NCI-H1436 treated with DMSO at 0.1 percent for 48 hours (cell line): ENCODE data around the gene NYNRIN.
"Not testable (repeated sequence)": the region's sequence is repeated elsewhere in the genome, so short reads cannot be mapped to it uniquely, and the experiment has no call there.

Experiments
- DNase-seq: peaks from one replicate; lab custom pipeline; 2025; lab: John Stamatoyannopoulos, UW

Gene NYNRIN

DNA sequence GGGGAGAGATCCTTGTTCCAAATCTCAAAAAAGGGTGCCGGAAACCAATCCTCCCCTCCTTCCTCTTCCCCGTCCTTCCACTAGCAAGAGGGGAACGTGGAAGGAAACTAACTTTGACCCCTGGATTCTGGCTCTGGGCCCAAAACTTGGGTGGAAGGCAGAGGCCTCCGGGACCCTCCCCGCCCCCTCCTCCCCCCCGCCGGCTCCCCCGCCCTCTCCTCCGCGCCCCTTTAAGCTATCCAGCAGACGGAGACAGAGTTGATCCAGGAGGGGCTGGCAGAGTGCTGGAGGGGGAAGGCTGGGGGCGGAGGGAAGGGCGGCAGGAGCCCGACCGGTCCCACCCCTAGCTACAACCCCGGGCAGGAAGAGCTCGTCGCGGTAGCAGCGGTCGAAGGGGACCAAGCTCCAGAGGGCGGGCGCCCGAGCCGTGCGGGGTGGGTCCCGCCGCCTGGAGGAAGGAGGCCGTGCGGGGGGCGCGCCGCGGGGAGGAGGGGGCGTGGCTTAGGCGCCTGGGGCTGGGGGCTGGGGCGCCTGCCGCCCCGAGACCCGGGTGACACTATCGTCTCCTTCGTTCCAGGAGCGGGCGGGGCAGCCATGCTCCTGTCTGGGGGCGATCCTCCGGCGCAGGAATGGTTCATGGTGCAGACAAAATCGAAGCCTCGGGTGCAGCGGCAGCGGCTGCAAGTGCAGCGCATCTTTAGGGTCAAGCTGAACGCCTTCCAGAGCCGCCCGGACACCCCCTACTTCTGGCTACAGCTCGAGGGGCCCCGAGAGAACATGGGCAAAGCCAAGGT is at the start of gene NYNRIN:
Gene NYNRIN (plus strand): TSS at position 351 of the 794 bp plus-strand sequence. CDS start 244 bp downstream, at position 595.
- no peak for DNase-seq

DNA sequence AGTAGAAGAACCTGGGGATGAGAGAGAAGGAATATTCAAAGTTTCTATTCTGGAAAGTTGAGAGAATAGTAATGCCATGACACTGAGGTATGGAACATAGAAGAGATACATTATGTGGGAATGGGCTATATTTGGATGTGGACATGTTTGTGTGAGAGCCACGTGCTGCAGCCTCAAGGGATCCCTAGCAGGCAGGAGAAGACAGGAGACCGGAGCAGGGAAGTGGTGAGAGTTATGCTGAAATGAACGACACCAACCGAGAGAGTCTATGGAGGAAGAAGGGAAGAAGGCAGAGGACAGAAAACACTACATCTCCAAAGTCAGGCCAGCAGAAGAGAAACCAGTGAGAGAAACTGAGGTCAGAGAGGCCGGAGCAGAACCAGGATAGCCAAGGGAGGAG is 49.1 kb upstream of the NYNRIN start:
- no peak for DNase-seq

DNA sequence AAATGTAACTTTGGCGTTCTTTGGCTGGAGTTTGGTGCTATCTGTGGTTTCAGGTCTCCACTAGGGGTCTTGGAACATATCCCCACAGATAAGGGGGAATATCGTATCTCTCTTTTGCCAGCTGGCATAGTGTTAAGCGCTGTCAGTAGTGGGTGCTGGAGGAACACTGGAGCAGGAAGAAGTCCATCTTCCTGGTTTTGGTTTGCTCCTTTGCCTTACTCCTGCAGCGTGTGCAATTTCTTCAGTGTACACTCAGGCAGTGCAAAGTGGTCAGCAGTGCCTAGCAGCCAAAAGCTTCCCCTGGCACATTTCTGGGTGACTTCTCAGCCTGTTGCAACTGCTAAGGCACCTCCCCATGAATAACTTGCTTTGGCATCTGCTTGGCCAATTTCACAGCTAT is 47.3 kb upstream of the NYNRIN start:
- no peak for DNase-seq

DNA sequence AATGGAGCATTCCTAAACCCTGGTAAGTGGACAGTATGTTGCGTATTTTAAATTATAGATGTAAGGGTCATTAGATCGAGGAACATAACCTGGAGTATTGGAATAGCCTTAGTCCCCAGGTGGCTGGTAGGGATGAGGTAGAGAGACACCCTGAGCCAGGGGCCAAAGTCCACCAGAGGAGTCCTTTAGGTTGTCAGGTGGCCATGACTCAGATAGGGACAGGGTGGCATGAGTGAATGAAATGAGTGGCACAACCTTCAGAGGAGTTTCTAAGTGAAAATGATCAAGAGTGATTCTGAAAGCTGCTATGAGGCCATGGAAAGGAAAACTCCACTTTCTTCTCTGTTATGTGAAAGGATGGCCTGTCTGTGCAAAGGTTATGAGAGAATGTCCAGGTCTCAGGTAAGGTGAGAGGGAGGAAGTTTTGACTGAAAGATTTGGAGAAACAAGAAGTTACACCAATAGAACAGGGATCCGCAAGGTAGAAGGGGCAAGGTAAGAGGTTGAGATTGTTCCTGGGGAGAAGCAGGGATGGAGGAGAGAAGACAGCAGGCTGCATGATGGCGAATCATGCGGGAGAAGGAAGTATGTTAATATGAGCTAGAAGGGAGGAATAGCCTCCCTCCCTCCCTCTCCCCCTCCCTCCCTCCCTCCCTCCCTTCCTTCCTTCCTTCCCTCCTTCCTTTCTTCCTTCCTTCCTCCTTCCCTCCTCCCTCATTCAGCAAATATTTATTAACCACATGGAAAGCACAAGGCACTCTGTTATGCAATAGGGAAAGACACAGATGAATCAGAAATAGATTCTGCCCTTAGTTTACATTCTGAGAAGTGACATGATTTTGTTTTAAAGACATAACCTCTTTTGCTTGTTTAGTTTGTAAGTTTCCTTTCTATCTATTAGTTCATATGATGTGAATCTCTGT is 45.0 kb upstream of the NYNRIN start:
- no peak for DNase-seq

DNA sequence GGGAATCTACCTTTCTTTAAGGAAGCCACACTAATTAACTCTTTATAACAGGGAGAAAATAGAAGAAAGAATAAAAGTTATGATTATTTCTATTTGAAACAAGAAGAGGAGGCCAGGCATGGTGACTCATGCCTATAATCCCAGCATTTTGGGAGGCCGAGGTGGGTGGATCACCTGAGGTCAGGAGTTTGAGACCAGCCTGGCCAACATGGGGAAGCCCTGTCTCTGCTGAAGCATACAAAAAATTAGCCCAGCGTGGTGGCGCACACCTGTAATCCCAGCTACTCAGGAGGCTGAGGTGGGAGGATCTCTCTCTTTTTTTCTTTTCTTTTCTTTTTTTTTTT is 44.3 kb upstream of the NYNRIN start:
- DNase-seq: not testable (repeated sequence)

DNA sequence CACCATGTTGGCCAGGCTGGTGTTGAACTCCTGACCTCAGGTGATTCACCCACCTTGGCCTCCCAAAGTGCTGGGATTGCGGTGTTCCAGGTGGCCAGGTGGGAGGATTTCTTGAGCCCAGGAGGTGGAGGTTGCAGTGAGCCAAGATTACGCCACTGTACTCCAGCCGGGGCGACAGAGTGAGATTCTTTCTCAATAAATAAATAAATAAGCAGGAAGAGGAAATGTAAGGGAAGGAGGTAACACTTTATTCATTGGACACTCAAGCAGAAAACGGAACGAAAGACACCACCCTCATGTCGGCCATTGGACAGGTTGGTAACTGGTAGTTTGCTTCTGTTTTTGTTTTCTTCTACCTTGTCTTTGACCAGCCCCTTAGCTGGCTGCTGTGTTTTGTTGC is 43.8 kb upstream of the NYNRIN start:
- DNase-seq: no peak

DNA sequence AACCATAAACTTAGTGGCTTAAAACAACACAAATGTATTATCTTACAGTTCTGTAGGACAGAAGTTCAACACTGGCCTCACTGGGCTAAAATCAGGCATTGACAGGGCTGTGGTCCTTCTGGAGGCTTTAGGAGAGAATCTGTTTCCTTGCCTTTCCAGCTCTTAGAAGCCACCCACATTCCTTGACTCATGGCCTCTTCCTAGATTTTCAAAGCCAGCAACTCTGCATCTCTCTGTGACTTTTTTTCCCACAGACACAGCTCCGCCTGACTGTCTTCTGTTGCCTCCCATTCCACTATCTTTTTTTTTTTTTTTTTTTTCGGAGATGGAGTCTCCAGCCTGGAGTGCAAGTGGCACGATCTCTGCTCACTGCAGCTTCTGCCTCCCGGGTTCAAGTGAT is 42.6 kb upstream of the NYNRIN start:
- DNase-seq: no peak

DNA sequence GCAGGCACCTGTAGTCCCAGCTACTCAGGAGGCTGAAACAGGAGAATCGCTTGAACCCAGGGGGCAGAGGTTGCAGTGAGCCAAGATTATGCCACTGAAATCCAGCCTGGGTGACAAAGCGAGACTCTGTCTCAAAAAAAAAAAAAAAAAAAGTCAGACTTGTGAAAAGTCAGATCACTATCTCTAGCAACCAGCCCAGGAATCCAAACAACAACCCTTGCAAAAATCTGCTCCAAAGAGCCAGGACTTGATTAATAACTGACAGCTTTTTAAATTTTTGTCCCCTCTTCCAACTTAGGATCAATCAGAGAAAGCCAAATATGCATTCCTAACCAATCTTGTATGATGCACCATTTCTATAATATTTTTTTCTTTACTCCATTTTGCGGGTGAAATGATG is 38.5 kb upstream of the NYNRIN start:
- DNase-seq: no peak

DNA sequence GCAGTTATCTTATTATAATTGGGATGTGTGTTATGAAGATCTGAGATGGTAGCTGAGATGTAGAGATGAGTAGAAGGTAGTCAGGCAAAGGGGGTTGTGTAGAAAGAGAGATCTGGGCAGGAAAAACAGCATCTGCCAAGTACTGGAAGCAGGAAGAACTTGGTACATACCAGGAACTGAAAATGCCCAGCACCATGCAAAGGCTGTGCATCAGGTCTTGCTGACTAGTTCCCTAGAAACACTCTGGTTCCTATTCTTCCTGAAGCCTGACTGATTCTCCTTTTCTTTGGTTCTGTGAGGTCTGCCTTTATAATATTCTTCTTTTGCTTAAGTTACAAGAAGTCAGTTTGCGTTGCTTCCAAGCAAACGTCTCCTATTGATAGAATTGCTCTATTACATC is 37.5 kb upstream of the NYNRIN start:
- DNase-seq: no peak

DNA sequence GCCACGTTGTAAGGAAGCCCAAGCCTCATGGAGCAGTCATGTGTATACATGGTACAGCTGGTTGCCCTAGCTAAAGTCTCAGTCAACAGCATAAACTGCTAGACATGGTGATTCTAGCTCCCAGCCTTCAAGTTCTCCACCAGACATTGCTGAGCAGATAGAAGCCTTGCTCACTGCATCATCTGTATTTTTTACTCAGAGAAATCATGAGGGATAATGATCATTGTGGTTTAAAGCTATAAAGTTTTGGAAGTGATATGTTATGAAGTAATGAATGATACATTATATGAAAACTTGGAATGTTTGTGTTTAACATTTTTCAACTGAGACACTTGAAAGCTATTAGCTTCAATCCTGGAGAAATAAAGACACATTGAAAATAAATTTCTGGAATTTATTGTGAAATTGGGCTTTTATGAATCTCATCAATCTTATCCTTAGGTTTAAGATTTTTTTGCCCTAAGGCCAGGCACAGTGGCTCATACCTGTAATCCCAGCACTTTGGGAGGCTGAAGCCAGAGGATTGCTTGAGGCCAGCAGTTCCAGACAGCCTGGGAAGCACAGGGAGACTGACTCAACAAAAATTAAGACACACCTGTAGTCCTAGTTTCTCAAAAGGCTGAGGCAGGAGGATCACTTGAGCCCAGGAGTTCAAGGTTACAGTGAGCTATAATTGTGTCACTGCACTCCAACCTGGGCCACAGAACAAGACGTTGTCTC is 36.4 kb upstream of the NYNRIN start:
- DNase-seq: no peak

DNA sequence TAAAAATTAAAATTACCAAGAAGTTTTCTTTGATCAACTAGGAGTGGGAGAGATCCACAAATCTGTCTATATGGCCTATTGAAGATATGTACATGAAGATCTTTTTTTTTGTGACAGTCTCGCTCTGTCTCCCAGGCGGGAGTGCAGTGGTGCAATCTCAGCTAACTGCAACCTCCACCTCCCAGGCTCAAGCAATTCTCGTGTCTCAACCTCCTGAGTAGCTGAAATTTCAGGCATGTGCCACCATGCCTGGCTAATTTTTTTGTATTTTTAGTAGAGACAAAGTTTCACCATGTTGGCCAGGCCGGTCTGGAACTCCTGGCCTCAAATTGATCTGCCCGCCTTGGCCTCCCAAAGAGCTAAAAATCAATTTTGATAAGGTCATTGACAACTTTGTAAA is 35.4 kb upstream of the NYNRIN start:
- no peak for DNase-seq

DNA sequence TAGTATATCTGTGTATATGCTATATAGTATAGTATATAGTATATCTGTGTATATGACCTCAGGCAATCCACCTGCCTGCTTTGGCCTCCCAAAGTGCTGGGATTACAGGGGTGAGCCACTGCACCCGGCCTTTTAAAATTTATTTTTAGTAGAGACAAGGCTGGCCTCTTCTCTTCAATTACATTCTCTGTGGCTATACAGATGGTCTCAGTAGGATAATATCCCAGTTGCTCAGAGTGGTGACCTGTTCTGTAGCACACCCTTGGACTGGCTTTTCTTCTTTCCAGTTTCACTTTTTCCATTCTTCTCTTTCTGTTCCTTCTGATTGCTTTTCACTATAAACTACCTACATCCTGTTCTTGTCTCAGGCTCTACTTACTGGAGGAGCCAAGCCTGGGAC is 34.0 kb upstream of the NYNRIN start:
- no peak for DNase-seq

DNA sequence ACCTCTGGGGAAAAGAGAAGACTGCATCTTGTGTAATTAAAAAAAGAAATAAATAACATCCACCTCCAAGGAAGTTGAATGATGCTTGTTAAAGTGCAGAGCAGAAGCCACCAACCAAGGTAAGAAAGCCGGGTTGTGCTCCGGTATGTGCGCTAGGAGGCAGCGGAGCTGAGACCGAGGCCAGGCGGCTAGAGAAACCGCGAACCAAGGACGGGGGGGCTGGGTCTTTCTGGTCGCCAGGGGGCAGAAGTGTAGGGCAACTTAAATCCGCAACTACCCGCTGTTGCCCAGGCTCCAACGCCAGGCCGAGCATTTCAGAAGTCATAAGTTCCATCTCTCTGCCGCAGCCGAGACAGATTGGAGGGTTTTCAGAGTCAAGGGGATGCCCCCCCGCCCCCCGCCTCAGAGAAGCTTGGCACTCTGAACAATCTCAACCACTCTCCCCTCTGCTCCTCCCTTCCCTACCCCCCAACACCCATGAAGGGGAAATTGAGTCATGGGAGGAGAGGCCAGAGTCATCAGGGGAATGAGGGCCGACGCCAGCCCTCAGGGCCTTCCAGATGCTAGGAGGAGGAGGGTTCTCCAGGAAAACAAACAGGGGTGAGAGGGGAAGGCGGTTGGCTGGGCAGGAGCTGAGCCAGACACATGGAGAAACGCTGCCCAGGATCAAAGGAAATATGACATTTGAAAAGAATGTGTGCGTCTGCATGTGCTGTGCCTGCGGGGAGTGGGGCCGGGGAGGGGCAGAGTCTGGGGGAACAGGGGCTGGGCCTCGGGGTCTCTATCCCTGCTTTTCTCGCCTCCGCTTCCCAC is 33.0 kb upstream of the NYNRIN start:
- peak; percentile 59 for DNase-seq

DNA sequence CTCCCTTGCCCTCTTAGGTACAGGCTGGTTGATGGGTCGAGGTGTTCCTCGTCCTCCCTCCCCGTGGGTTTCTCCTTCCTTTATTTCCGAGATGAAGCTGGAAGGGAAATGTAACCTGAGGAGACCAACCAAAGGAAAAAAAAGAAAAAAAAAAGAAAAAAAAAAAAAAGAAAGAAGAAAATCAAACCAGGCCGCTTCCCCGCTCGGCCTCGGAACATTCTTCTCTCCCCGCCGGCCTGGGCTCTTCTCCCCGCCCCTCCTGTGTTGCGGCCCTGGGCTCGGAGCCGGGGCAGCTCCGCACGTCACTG is 32.4 kb upstream of the NYNRIN start:
- DNase-seq: no peak

DNA sequence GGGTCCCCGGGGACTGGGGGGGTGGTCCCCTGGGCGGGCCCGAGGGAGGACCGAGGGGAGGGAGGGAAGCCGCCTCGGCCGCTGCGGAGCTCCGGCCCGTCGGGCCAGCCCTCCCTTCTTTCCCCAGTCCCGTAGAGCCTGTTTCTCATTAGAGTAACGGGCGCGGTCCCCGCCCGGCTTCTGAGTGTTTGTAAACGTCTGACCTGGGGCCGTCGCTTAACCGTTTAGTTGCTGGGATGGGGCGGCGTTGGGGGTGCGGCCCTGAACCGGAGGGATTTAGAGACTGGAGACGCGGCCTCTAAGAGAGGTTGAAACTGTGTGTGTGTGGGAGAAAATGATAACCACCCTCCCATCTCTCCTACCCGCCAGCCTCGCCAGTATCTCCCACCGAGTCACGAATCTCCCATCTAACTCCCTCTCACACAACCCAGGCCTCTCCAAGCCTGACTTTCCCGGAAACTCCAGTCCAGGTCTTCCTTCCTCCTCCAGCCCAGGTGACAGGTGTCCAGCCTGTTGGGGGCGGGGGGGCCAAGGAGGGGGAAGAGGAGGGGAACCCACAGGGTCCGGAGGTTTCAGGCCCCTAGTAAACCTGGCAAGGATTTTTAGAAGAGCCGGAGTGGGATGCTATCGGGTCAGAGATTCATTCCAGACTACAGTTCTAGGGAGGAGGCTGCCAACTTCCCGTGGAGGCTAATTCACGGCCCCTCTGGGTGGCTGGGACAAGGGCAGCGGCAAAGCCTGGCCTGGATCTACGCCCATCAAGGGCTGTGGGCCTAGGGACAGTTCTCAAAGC is 31.9 kb upstream of the NYNRIN start:
- DNase-seq: peak; percentile 81

DNA sequence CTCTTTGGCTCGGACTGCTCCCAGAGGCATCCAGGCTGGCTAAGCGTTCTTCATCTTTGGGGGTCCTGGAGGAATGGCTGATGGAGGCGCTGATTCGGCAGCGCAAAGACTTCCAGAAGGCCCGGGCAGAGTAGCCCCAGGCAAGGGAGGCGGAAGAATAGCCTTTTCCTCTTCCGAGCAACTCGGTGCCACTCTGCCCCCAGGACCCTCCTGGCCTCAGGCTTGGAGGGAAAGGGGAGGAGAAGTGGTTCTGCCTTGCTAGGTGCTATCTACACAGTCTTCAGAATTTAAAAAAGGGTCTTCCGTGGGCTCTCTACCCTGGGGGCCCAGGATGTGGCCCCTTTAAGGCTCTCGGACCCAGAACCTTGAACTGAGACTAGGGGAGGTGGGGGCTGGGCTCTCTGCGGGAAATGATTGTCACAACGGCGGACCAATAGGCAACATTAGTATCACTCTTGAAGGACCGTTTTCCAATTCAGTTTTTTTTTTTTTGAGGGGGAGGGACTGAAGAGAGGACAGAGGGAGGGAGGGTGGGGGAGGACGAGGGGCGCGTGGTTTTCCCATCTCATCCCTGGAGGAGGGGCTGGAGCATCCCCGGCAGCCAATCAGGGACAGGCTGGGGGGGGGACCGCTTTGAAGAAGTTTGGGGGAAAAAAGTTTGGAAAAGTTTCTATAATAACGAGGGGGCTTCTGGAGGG is 31.1 kb upstream of the NYNRIN start, which contains the start of gene NFATC4:
Gene NFATC4 (plus strand): TSS at position 671 of the 698 bp plus-strand sequence. CDS start 157 bp downstream, outside the sequence.
- DNase-seq: peak; percentile 76

DNA sequence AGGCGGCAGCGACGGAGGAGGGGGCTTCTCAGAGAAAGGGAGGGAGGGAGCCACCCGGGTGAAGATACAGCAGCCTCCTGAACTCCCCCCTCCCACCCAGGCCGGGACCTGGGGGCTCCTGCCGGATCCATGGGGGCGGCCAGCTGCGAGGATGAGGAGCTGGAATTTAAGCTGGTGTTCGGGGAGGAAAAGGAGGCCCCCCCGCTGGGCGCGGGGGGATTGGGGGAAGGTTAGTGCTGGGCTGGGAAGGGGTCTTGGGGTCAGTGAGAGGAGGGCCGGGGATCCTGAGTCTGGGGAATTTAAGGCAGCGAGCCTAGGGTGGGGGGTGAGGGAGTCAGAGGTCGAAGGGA is 30.6 kb upstream of the NYNRIN start:
- no peak for DNase-seq

DNA sequence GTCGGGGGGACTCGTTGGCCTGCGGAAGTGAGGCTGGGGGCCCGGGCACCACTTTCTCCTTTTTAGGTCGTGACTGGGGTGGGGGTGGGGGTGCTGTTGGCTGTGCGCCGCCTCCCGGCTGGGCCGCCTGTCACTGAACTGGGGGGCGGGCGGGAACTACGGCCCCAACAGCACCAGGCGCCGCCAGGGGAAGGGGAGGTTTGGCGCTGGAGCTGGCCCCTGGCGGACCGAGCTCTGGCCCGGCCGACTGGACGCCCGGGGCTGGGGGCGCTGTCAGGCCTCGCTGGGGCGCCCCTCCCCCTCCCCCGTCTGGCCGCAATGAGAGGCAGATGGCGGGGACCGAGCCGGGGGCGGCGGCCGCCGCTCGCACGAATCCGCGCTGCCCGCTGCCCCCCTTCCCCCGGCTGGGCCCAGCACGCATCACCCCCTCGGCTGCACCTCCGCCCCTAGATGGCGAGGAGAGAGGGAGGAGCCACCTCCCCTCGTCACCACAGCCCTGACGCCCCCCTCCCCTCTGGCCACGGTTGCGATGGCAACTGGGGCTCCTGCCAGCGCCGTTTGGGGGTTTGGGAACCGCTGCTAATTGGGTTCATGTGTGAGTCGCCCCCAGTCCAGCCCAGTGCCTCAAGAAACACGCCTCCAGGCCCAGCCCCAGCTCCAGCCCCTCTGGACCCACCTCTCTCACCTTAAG is 30.1 kb upstream of the NYNRIN start:
- peak; percentile 25 for DNase-seq

DNA sequence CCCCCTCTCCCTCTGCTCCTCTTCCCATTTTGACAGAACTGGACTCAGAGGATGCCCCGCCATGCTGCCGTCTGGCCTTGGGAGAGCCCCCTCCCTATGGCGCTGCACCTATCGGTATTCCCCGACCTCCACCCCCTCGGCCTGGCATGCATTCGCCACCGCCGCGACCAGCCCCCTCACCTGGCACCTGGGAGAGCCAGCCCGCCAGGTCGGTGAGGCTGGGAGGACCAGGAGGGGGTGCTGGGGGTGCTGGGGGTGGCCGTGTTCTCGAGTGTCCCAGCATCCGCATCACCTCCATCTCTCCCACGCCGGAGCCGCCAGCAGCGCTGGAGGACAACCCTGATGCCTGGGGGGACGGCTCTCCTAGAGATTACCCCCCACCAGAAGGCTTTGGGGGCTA is 29.3 kb upstream of the NYNRIN start:
- no peak for DNase-seq
